ENCODE measurements around the gene L3MBTL4. TPM values are rescaled to one million over a fixed set of nuclear protein-coding genes. Genes with fewer than 3 reads are reported as not detected.

The L3MBTL4 gene
- total RNA-seq, 6 experiments from 2014 or later = 8.2 to 16.0 (median 11.3) TPM

DNA sequence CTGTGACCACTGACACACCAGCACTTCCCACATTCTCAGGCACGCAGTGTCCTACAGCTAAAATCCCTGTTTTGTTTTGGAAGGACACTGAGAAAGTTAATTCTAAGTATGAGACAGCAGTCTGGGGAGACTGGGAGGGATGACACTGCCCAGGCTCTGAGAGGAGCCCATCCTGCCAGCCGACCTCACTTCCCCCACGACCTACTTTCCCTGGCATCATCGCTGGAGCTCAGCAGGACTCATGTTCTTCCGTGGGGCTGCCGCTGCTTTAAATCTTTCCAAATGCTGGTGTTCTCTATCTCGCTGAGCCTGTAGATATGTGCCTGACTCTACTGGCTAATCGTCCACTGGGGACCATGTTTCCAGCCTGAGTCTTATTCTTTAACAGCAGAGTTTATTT, 450.6 kb downstream of the L3MBTL4 start:
- Histone ChIP-seq H3K9me3 (no peaks in the 10 kb centered on the region), H3K4me1 (no peaks in the 10 kb centered on the region), H3K27ac (no peak overlapping the region), H3K36me3 (no peaks in the 10 kb centered on the region), H3K27me3 (no peaks in the 10 kb centered on the region), H3K4me3 (no peak overlapping the region)
- intact Hi-C loops (cut with DNase I) = no loop called here
- no peak for DNase-seq
- ATAC-seq = no peak
- WGBS (ENCODE audit: insufficient coverage, low coverage, low lambda C conversion rate, missing lambda C conversion rate) = 82% methylated on average over 7 of the region's 8 CpGs
- TF ChIP-seq POLR2A (IDR thresholded peaks at IDR 0.05) = no peak
- TF ChIP-seq, protein P1, sequence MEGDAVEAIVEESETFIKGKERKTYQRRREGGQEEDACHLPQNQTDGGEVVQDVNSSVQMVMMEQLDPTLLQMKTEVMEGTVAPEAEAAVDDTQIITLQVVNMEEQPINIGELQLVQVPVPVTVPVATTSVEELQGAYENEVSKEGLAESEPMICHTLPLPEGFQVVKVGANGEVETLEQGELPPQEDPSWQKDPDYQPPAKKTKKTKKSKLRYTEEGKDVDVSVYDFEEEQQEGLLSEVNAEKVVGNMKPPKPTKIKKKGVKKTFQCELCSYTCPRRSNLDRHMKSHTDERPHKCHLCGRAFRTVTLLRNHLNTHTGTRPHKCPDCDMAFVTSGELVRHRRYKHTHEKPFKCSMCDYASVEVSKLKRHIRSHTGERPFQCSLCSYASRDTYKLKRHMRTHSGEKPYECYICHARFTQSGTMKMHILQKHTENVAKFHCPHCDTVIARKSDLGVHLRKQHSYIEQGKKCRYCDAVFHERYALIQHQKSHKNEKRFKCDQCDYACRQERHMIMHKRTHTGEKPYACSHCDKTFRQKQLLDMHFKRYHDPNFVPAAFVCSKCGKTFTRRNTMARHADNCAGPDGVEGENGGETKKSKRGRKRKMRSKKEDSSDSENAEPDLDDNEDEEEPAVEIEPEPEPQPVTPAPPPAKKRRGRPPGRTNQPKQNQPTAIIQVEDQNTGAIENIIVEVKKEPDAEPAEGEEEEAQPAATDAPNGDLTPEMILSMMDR (IDR thresholded peaks at IDR 0.05) = no peak

DNA sequence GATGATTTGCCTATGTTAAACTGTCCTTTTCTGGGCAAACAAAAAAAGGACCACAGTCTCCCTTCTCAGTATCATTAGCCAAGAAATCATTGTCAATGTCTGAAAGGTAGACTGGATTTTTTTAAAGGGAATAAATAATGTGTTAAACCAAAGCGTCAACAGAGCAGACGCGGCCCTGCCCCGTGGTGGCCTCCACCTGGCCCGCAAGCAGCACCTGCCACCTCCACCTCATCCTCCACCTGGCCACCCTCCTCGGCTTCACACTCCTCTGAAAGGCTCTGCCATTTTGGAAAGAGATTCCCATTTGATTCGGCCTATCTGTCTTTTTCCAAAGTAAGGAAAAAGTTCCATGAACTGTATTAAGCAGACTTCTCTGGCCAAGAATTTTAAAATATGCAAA, 451.4 kb downstream of the L3MBTL4 start:
- H3K9me3 ChIP-seq = no peaks in the 10 kb centered on the region
- no peaks in the 10 kb centered on the region for H3K36me3 ChIP-seq
- no peak for TF ChIP-seq POLR2A (IDR thresholded peaks at IDR 0.05)
- TF ChIP-seq, protein P1 (IDR thresholded peaks at IDR 0.05) = no peak
- H3K4me3 ChIP-seq = no peak overlapping the region
- H3K4me1 ChIP-seq = no peaks in the 10 kb centered on the region
- intact Hi-C loops (cut with DNase I) = no loop called here
- 94% methylated on average over 7 of the region's 7 CpGs for WGBS (ENCODE audit: insufficient coverage, low coverage, low lambda C conversion rate, missing lambda C conversion rate)
- H3K27me3 ChIP-seq = no peaks in the 10 kb centered on the region
- H3K27ac ChIP-seq = no peak overlapping the region
- DNase-seq (no peak), ATAC-seq (no peak)

DNA sequence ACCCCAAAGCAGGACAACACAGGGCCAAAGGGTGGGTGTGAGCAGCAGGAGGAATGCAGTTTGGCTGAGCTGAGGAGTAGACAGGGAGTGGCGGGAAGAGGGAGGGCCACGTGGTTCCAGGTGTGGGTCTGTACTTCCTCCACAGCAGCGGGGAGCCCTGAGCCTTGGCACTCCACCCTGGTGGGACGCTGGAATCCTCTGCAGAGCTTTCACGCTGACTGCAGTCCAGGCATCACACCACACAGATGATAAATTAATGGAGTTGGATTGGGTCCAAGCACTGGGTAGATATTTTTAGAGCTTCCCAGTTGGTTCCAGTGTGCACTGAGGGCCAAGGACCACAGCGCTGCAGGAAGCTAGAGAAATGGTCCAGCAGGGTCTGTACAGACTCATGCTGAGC, 452.3 kb downstream of the L3MBTL4 start:
- 76% methylated on average over 3 of the region's 6 CpGs for WGBS (ENCODE audit: insufficient coverage, low coverage, low lambda C conversion rate, missing lambda C conversion rate)
- no peak for TF ChIP-seq POLR2A (IDR thresholded peaks at IDR 0.05)
- TF ChIP-seq, protein P1 (IDR thresholded peaks at IDR 0.05) = no peak
- ATAC-seq (peak in 1 of 4 donors; percentile 16), DNase-seq (no peak)
- no peaks in the 10 kb centered on the region for H3K9me3 ChIP-seq
- no peak overlapping the region for H3K4me3 ChIP-seq
- no peaks in the 10 kb centered on the region for H3K4me1 ChIP-seq
- intact Hi-C loops (cut with DNase I) = no loop called here
- H3K27me3 ChIP-seq = no peaks in the 10 kb centered on the region
- no peak overlapping the region for H3K27ac ChIP-seq
- H3K36me3 ChIP-seq = no peaks in the 10 kb centered on the region

DNA sequence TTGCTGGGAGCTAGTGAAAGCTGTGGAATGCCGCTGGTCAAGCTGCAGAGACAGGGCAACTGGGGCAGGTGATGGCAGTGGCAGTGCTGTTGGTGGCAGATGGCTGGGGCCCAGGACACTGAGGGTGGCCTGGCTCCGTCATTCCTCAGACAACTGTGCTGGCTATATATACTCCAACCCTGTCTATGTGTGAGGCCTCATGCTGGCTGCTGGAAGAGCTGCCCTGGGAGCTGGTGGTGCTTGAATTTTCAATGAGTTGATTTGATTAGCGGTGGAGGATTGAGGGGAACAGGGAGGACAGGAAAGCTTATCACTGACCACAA, 452.9 kb downstream of the L3MBTL4 start:
- ATAC-seq (no peak), DNase-seq (no peak)

More for the DNA sequence above, 452.9 kb downstream of the L3MBTL4 start:
- H3K4me1 ChIP-seq = no peaks in the 10 kb centered on the region
- intact Hi-C loops (cut with DNase I) = no loop called here
- no peaks in the 10 kb centered on the region for H3K27me3 ChIP-seq
- 100% methylated on average over 2 of the region's 3 CpGs for WGBS (ENCODE audit: insufficient coverage, low coverage, low lambda C conversion rate, missing lambda C conversion rate)
- H3K36me3 ChIP-seq = no peaks in the 10 kb centered on the region
- H3K27ac ChIP-seq = no peak overlapping the region
- no peak overlapping the region for H3K4me3 ChIP-seq
- no peaks in the 10 kb centered on the region for H3K9me3 ChIP-seq
- TF ChIP-seq POLR2A (IDR thresholded peaks at IDR 0.05) = no peak
- TF ChIP-seq, protein P1 (IDR thresholded peaks at IDR 0.05) = no peak
